Measurements from ENCODE around the gene DHDH. TPM values are rescaled to one million over a fixed set of nuclear protein-coding genes. Genes with fewer than 3 reads are reported as not detected.
A peak's percentile ranks its signal among the peaks of the same experiment; 100 is the strongest.
"Not testable (repeated sequence)": the region's sequence is repeated elsewhere in the genome, so short reads cannot be mapped to it uniquely, and the experiment has no call there.

Gene DHDH
- total and polyA plus RNA-seq, 2 of the 13 experiments (the other 11 are each of a cell fraction or from before 2014, with no cell fraction given) = 0.13 to 0.91 TPM

- H4K20me1 ChIP-seq (ENCODE audit: insufficient read depth, low read length) = no peaks in the 10 kb centered on the region
- H3K4me1 ChIP-seq (ENCODE audit: insufficient read depth, low read length) = peaks cover 44% of the 10 kb centered on the region
- no peak overlapping the region for H3K9ac ChIP-seq (ENCODE audit: insufficient read depth, low read depth, low read length)
- DNase-seq (ENCODE audit: low spot score) = no peak
- no TSS peak for BruUV-seq (replicated peaks)
- no peaks in the 10 kb centered on the region; a peak in 1 of 5 replicates for H3K27me3 ChIP-seq (ENCODE audit: control insufficient read depth in 1 of 2, insufficient read depth in 2 of 2, low read length in 2 of 2)
- TF ChIP-seq ZNF777 (CRISPR knock-in tag; IDR thresholded peaks at IDR 0.05) = no peak
- no peak for TF ChIP-seq ZNF577 (CRISPR knock-in tag; IDR thresholded peaks at IDR 0.05; ENCODE audit: borderline replicate concordance, low read depth)
- TF ChIP-seq, protein P1, sequence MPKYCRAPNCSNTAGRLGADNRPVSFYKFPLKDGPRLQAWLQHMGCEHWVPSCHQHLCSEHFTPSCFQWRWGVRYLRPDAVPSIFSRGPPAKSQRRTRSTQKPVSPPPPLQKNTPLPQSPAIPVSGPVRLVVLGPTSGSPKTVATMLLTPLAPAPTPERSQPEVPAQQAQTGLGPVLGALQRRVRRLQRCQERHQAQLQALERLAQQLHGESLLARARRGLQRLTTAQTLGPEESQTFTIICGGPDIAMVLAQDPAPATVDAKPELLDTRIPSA (CRISPR knock-in tag; IDR thresholded peaks at IDR 0.05; ENCODE audit: borderline replicate concordance) = no peak
- no peak for TF ChIP-seq CHCHD3 (CRISPR knock-in tag; IDR thresholded peaks at IDR 0.05)
- no peak for TF ChIP-seq ZNF883 (CRISPR knock-in tag; IDR thresholded peaks at IDR 0.05; ENCODE audit: not compliant biosample characterization)
- TF ChIP-seq BCL6 (CRISPR knock-in tag; IDR thresholded peaks at IDR 0.05) = no peak
- no peak for TF ChIP-seq HOXA9 (CRISPR knock-in tag; IDR thresholded peaks at IDR 0.05; ENCODE audit: borderline replicate concordance)
- peak; percentile 48; the same call in 2 of the 3 replicates for ATAC-seq
- H2AFZ ChIP-seq (ENCODE audit: low read length) = no peak overlapping the region
- FAIRE-seq = no peak
- no peak overlapping the region for H3K27ac ChIP-seq (ENCODE audit: extremely low read length, insufficient read depth, low read length)
- 92% methylated on average over 15 of the region's 21 CpGs for WGBS (ENCODE audit: low lambda C conversion rate)
- H3K36me3 ChIP-seq (replicated peaks in 1 of 2; ENCODE audit: control insufficient read depth in 1 of 2, insufficient read depth in 2 of 2, low read length in 2 of 2) = no peaks in the 10 kb centered on the region
- in situ Hi-C loops (cut with HindIII; ENCODE audit: extremely low pct_ligation_motif_present, low pct_unique_long_range_greater_than_20kb) = no loop called here
- H3K79me2 ChIP-seq (ENCODE audit: insufficient read depth, low read length) = no peaks in the 10 kb centered on the region
- ChIA-PET CTCF (ENCODE audit: low intra/inter-chr PET ratio, low total read pairs) (no interaction called here), POLR2A (no interaction called here)
- no peaks in the 10 kb centered on the region for H3K9me3 ChIP-seq (ENCODE audit: low read length)
- intact Hi-C loops (cut with micrococcal nuclease; ENCODE audit: unreplicated experiment) = no loop called here
- H3K4me3 ChIP-seq (replicated peaks in 1 of 3; ENCODE audit: insufficient read depth in 1 of 3, low read depth in 2 of 3, low read length in 3 of 3) = no peak overlapping the region
- H3K4me2 ChIP-seq (ENCODE audit: low read depth, low read length) = no peak overlapping the region
Observed at GRCh38 chr19:48887861-48888612, 45.5 kb upstream of the DHDH start.

- H4K20me1 ChIP-seq (ENCODE audit: insufficient read depth, low read length); H3K36me3 ChIP-seq (replicated peaks in 1 of 2; ENCODE audit: control insufficient read depth in 1 of 2, insufficient read depth in 2 of 2, low read length in 2 of 2); H3K9ac ChIP-seq (ENCODE audit: insufficient read depth, low read depth, low read length); intact Hi-C loops (cut with micrococcal nuclease; ENCODE audit: unreplicated experiment); H3K79me2 ChIP-seq (ENCODE audit: insufficient read depth, low read length); H3K27me3 ChIP-seq (ENCODE audit: control insufficient read depth in 1 of 2, insufficient read depth in 2 of 2, low read length in 2 of 2); H3K9me3 ChIP-seq (ENCODE audit: low read length); ATAC-seq; H3K4me2 ChIP-seq (ENCODE audit: low read depth, low read length); H3K27ac ChIP-seq (ENCODE audit: extremely low read length, insufficient read depth, low read length); H3K4me3 ChIP-seq (replicated peaks in 1 of 3; ENCODE audit: insufficient read depth in 1 of 3, low read depth in 2 of 3, low read length in 3 of 3); CTCF ChIA-PET (ENCODE audit: low intra/inter-chr PET ratio, low total read pairs); FAIRE-seq; BruUV-seq (replicated peaks); in situ Hi-C loops (cut with HindIII; ENCODE audit: extremely low pct_ligation_motif_present, low pct_unique_long_range_greater_than_20kb); DNase-seq (ENCODE audit: low spot score); H2AFZ ChIP-seq (ENCODE audit: low read length): not testable (repeated sequence)
- POLR2A ChIA-PET = interaction anchor here (1.1 kb wide), 1 partner anchor 18 kb away, joined by 3 read pairs; the partner anchor contains the start of gene PPP1R15A
- peaks cover 44% of the 10 kb centered on the region for H3K4me1 ChIP-seq (ENCODE audit: insufficient read depth, low read length)
- 32% methylated on average over 3 of the region's 3 CpGs for WGBS (ENCODE audit: low lambda C conversion rate)
Observed at GRCh38 chr19:48889496-48889895, 44.0 kb upstream of the DHDH start.
